Keratinocyte (primary cell): ENCODE results near the gene SS18. TPM values are rescaled to one million over a fixed set of nuclear protein-coding genes. Genes with fewer than 3 reads are reported as not detected.

Source experiments
- DNase-seq: peaks from one replicate; pipeline ENCODE4 v3.0.0-alpha.2; 2011; ENCODE audit warnings: low read depth, missing footprints, low spot score
- FAIRE-seq: peaks from 2 replicates; lab custom pipeline; 2011; peaks lifted over from hg19 to GRCh38; lab: Jason Lieb, UNC
- H2AFZ ChIP-seq: 2 replicates; pipeline ENCODE4 v1.6.0; 2012; ENCODE audit warnings: low read length, control low read depth, inconsistent platforms; ENCODE audit not compliant: control insufficient read depth
- H3K27ac ChIP-seq: 2 replicates; pipeline ENCODE4 v1.5.1; 2011; ENCODE audit warnings: low read length; ENCODE audit not compliant: control insufficient read depth, insufficient read depth
- H3K27me3 ChIP-seq: 3 replicates; pipeline ENCODE4 v1.6.0; 2011; ENCODE audit warnings: low read length; ENCODE audit not compliant: control insufficient read depth, insufficient read depth; ENCODE audit errors: extremely low read depth
- H3K36me3 ChIP-seq, 2 experiments: 2 replicates in 1 of 2; 3 replicates in 1 of 2; pipeline ENCODE4 v1.5.1; 2011; ENCODE audit warnings: low read length in 2 of 2, mild to moderate bottlenecking in 1 of 2; ENCODE audit not compliant: control insufficient read depth in 2 of 2, insufficient read depth in 2 of 2; ENCODE audit errors: extremely low read depth in 1 of 2
- H3K4me1 ChIP-seq: 3 replicates; pipeline ENCODE4 v1.5.1; 2011; ENCODE audit warnings: low read length; ENCODE audit not compliant: control insufficient read depth, insufficient read depth; ENCODE audit errors: extremely low read depth
- H3K4me2 ChIP-seq: 3 replicates; pipeline ENCODE4 v1.6.0; 2011; ENCODE audit warnings: low read depth, low read length; ENCODE audit not compliant: control insufficient read depth, insufficient read depth; ENCODE audit errors: extremely low read depth
- H3K4me3 ChIP-seq, 3 experiments: fragments of 200-600 bp in 1 of 3; sonication (generic) in 1 of 3; 2 replicates in 2 of 3; 3 replicates in 1 of 3; pipeline ENCODE4 v1.5.1; 2011 to 2016; ENCODE audit warnings: low read length in 3 of 3, mild to moderate bottlenecking in 3 of 3, control low read depth in 2 of 3, inconsistent platforms in 1 of 3, low read depth in 1 of 3, mixed read lengths in 1 of 3, mixed run types in 1 of 3, moderate library complexity in 1 of 3; ENCODE audit not compliant: control insufficient read depth in 2 of 3, insufficient read depth in 2 of 3; ENCODE audit errors: extremely low read depth in 1 of 3
- H3K79me2 ChIP-seq: 2 replicates; pipeline ENCODE4 v1.6.0; 2012; ENCODE audit warnings: low read length; ENCODE audit not compliant: control insufficient read depth, insufficient read depth
- H3K9ac ChIP-seq: 3 replicates; pipeline ENCODE4 v1.6.0; 2011; ENCODE audit warnings: low read length; ENCODE audit not compliant: control insufficient read depth, insufficient read depth; ENCODE audit errors: extremely low read depth
- H3K9me1 ChIP-seq: 3 replicates; pipeline ENCODE4 v1.6.0; 2011; ENCODE audit warnings: low read length; ENCODE audit not compliant: control insufficient read depth, insufficient read depth; ENCODE audit errors: extremely low read depth
- H3K9me3 ChIP-seq: 2 replicates; pipeline ENCODE4 v1.5.1; 2012; ENCODE audit warnings: low read depth, low read length; ENCODE audit not compliant: control insufficient read depth
- H4K20me1 ChIP-seq: 3 replicates; pipeline ENCODE4 v1.6.0; 2011; ENCODE audit warnings: low read length; ENCODE audit not compliant: control insufficient read depth, insufficient read depth; ENCODE audit errors: extremely low read depth
- CTCF ChIP-seq, 3 experiments: IDR thresholded peaks in 1 of 3; conservative IDR thresholded peaks in 1 of 3; optimal IDR thresholded peaks in 1 of 3; 2 replicates in 2 of 3; 3 replicates in 1 of 3; pipeline versions ENCODE3 to v1.5.1; 2011; ENCODE audit warnings: low read length in 3 of 3, mild to moderate bottlenecking in 3 of 3, moderate library complexity in 2 of 3, control low read depth in 1 of 3, inconsistent platforms in 1 of 3; ENCODE audit not compliant: insufficient read depth in 2 of 3; ENCODE audit errors: extremely low read depth in 1 of 3
- EZH2 ChIP-seq: IDR thresholded peaks from one replicate; pipeline ENCODE4 v1.6.1; 2012; ENCODE audit warnings: inconsistent platforms, mild to moderate bottlenecking, low read length, moderate library complexity
- dilution Hi-C: fragments of 300-500 bp; cut with MboI; formaldehyde crosslinking; loops from one replicate; pipeline ENCODE4 v1.7.0; 2020; ENCODE audit warnings: low sequenced_read_pairs; ENCODE audit not compliant: extremely low pct_ligation_motif_present
- polyA plus RNA-seq, 5 experiments: library from polyadenylated mRNA; depleted of rRNA in 3 of 5; stranded (reverse) in 3 of 5; stranded (forward) in 1 of 5; unstranded in 1 of 5; fragments of >200 nt; gene quantifications; 1 replicate in 1 of 5; 2 replicates in 3 of 5; 3 replicates in 1 of 5; pipeline versions ENCODE4 v1.2.1 to v1.2.3, GENCODE V29; 2011 to 2012; ENCODE audit warnings: missing spikeins in 2 of 5, low read depth in 1 of 5, low replicate concordance in 1 of 5

SS18 gene
- polyA plus RNA-seq, 1 donor (not counting 4 experiments of a cell fraction or from before 2014, with no cell fraction given) = 140 TPM

DNA sequence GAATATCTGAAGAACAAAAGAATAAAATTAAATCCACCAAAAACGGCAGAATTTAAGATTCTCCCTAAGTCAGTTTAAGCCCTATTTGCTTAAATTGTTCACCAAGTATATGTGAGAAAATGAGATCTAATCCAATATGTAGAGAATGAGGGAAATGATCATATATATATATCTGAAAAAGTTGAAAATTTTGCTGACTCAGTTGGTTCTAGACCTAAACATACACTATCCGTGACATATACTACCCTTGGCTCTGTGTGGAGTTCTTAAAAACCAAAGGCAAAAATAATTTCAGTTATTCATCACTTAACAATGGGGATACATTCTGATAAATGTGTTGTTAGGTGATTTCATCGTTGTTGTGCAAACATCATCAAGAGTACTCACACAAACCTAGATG is 7.3 kb downstream of the SS18 start:
- Histone ChIP-seq H3K9me3 (no peaks in the 10 kb centered on the region), H3K27ac (no peak overlapping the region), H3K9me1 (no peaks in the 10 kb centered on the region), H2AFZ (no peak overlapping the region), H3K4me1 (no peaks in the 10 kb centered on the region), H3K4me2 (no peak overlapping the region), H3K79me2 (peaks cover 86% of the 10 kb centered on the region), H3K27me3 (no peaks in the 10 kb centered on the region), H4K20me1 (no peaks in the 10 kb centered on the region), H3K4me3 (no peak overlapping the region), H3K36me3 (peaks cover 13 to 31% of the 10 kb centered on the region in 2 experiments), H3K9ac (no peak overlapping the region)
- dilution Hi-C loops = no loop called here
- no peak for TF ChIP-seq EZH2
- TF ChIP-seq CTCF (optimal IDR thresholded peaks at IDR 0.05 in 1 of 3, IDR thresholded peaks at IDR 0.05 in 1 of 3, conservative IDR thresholded peaks at IDR 0.05 in 1 of 3; ENCODE audit: extremely low read depth in 1 of 3, insufficient read depth in 2 of 3, low read length in 3 of 3) = no peak
- FAIRE-seq (no peak), DNase-seq (no peak)

- no peak overlapping the region for H3K4me2 ChIP-seq
- no peak overlapping the region for H3K27ac ChIP-seq
- FAIRE-seq = no peak
- no peaks in the 10 kb centered on the region for H3K9me3 ChIP-seq
- no peak overlapping the region for H3K9ac ChIP-seq
- DNase-seq = no peak
- H2AFZ ChIP-seq = no peak overlapping the region
- no peak for TF ChIP-seq EZH2
- no peak for TF ChIP-seq CTCF (optimal IDR thresholded peaks at IDR 0.05 in 1 of 3, IDR thresholded peaks at IDR 0.05 in 1 of 3, conservative IDR thresholded peaks at IDR 0.05 in 1 of 3; ENCODE audit: extremely low read depth in 1 of 3, insufficient read depth in 2 of 3, low read length in 3 of 3)
- H3K9me1 ChIP-seq = no peaks in the 10 kb centered on the region
- dilution Hi-C loops = no loop called here
- H3K36me3 ChIP-seq = peaks cover 13 to 31% of the 10 kb centered on the region in 2 experiments
- no peaks in the 10 kb centered on the region for H3K27me3 ChIP-seq
- no peak overlapping the region for H3K4me3 ChIP-seq
- H3K4me1 ChIP-seq = no peaks in the 10 kb centered on the region
- peaks cover 84% of the 10 kb centered on the region for H3K79me2 ChIP-seq
- H4K20me1 ChIP-seq = no peaks in the 10 kb centered on the region
Measured at GRCh38 chr18:26082475-26082874, 7.9 kb downstream of the SS18 start.
